ENCODE data around the gene NPAT.

DNA sequence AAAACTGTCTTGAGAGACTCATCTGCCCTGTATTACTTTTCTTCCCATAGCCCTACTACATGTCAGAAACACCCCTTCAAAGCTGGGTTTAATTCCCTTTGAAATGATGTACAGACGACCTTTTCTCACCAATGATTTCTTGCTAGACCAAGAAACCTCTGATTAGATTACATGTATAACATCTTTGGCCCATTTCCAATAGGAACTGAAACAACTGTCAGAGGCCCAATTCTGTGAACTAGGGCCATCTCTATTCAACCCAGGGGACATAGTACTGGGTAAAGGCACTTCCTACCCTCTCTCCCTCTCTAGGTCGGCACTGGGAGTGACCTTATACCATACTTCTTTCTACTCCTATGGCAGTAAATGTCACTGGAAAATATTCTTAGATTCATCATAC lies 19.4 kb downstream of the NPAT start:
- TF ChIP-seq, protein P1, sequence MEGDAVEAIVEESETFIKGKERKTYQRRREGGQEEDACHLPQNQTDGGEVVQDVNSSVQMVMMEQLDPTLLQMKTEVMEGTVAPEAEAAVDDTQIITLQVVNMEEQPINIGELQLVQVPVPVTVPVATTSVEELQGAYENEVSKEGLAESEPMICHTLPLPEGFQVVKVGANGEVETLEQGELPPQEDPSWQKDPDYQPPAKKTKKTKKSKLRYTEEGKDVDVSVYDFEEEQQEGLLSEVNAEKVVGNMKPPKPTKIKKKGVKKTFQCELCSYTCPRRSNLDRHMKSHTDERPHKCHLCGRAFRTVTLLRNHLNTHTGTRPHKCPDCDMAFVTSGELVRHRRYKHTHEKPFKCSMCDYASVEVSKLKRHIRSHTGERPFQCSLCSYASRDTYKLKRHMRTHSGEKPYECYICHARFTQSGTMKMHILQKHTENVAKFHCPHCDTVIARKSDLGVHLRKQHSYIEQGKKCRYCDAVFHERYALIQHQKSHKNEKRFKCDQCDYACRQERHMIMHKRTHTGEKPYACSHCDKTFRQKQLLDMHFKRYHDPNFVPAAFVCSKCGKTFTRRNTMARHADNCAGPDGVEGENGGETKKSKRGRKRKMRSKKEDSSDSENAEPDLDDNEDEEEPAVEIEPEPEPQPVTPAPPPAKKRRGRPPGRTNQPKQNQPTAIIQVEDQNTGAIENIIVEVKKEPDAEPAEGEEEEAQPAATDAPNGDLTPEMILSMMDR (IDR thresholded peaks at IDR 0.05) = no peak
- no peak for TF ChIP-seq EZH2 (IDR thresholded peaks at IDR 0.05)

Data from neural progenitor cell (in vitro differentiated cells).